ENCODE results near the gene PTGS1. TPM values are rescaled to one million over a fixed set of nuclear protein-coding genes. Genes with fewer than 3 reads are reported as not detected.

Gene PTGS1
- total RNA-seq, 1 donor: 2.5 TPM

DNA sequence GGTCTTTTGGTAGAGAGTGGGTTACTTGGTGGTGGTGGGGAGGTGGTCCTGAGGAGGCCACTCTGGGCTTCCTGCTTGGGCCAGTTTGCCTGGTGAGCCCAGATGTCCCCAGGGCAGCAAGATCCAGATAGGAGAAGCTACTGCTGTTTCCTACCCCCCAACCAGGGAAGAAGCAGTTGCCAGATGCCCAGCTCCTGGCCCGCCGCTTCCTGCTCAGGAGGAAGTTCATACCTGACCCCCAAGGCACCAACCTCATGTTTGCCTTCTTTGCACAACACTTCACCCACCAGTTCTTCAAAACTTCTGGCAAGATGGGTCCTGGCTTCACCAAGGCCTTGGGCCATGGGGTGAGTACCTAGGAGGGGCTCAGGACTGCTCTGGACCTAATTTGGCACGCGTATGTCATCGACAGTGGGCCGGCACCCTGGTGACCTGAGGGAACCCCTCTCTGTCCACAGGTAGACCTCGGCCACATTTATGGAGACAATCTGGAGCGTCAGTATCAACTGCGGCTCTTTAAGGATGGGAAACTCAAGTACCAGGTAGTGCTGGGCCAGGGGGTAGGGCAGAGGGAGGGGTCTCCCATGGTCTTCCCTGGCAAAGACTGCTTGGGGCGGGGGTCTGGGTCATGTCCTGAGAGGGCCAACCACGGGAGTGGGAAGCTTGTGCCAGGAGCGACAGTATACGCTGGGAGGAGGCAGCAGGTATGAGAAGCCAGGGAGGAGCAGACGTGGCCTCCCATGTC is 10.6 kb downstream of the PTGS1 start:
- Histone ChIP-seq H3K4me1 (ENCODE audit: insufficient read depth, low read length) (peaks cover 29% of the 10 kb centered on the region), H2AFZ (ENCODE audit: low read length) (no peak overlapping the region), H3K9me3 (ENCODE audit: low read depth, low read length) (no peaks in the 10 kb centered on the region), H3K27me3 (ENCODE audit: insufficient read depth, low read length) (no peaks in the 10 kb centered on the region), H3K79me2 (ENCODE audit: insufficient read depth, low read length) (no peaks in the 10 kb centered on the region), H3K36me3 (ENCODE audit: insufficient read depth, low read length) (no peaks in the 10 kb centered on the region), H3K27ac (ENCODE audit: low read depth, low read length) (no peak overlapping the region), H3K4me3 (ENCODE audit: insufficient read depth, low read length) (no peak overlapping the region), H3K4me2 (ENCODE audit: insufficient read depth, low read length) (no peak overlapping the region), H4K20me1 (ENCODE audit: insufficient read depth, low read length) (no peaks in the 10 kb centered on the region)
- DNase-seq (ENCODE audit: insufficient read length, low spot score, missing footprints): no peak
- TF ChIP-seq, protein P1, sequence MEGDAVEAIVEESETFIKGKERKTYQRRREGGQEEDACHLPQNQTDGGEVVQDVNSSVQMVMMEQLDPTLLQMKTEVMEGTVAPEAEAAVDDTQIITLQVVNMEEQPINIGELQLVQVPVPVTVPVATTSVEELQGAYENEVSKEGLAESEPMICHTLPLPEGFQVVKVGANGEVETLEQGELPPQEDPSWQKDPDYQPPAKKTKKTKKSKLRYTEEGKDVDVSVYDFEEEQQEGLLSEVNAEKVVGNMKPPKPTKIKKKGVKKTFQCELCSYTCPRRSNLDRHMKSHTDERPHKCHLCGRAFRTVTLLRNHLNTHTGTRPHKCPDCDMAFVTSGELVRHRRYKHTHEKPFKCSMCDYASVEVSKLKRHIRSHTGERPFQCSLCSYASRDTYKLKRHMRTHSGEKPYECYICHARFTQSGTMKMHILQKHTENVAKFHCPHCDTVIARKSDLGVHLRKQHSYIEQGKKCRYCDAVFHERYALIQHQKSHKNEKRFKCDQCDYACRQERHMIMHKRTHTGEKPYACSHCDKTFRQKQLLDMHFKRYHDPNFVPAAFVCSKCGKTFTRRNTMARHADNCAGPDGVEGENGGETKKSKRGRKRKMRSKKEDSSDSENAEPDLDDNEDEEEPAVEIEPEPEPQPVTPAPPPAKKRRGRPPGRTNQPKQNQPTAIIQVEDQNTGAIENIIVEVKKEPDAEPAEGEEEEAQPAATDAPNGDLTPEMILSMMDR (IDR thresholded peaks at IDR 0.05; ENCODE audit: extremely low read depth, low read depth, low read length): no peak

DNA sequence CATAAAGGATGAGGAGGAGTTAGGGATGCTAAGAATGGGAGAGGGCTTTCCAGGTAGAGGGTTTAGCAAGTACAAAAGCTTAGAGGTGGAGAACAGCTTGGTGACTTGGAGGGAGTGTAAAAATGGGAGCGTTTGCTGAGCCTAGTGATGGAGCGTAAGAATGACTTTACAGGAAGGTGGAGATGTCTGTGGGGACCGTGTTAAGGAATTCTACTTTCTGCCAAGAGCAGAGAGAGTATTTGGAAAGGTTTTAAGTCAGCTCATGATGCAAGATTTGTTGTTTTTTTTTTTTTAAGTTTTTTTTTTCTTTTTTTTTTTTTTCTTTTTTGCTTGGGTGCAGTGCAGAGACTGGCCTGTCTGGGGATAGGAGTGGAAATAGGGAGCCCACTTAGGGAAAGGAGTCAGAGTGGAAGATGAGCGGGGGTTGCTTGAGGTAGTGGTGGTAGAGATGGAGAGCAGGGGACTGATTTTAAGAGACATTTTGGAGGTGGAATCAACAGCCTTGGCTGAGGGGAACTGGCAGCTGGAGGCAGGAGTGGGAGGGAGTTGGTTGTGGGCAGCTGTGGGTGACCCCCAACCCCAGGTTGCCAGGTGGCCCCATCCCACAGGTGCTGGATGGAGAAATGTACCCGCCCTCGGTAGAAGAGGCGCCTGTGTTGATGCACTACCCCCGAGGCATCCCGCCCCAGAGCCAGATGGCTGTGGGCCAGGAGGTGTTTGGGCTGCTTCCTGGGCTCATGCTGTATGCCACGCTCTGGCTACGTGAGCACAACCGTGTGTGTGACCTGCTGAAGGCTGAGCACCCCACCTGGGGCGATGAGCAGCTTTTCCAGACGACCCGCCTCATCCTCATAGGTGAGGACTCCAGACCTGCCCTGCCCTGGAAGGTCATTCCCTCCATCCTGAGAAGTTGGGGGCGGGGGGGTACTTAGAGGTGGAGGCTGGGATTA is 12.4 kb downstream of the PTGS1 start:
- Histone ChIP-seq H3K79me2 (ENCODE audit: insufficient read depth, low read length) (no peaks in the 10 kb centered on the region), H3K9me3 (ENCODE audit: low read depth, low read length) (no peaks in the 10 kb centered on the region), H3K4me2 (ENCODE audit: insufficient read depth, low read length) (peak overlapping the region; percentile 28), H4K20me1 (ENCODE audit: insufficient read depth, low read length) (no peaks in the 10 kb centered on the region), H3K27ac (ENCODE audit: low read depth, low read length) (peak overlapping the region; percentile 6), H3K27me3 (ENCODE audit: insufficient read depth, low read length) (no peaks in the 10 kb centered on the region), H3K4me3 (ENCODE audit: insufficient read depth, low read length) (no peak overlapping the region), H2AFZ (ENCODE audit: low read length) (peak overlapping the region; percentile 36), H3K36me3 (ENCODE audit: insufficient read depth, low read length) (no peaks in the 10 kb centered on the region), H3K4me1 (ENCODE audit: insufficient read depth, low read length) (peaks cover 20% of the 10 kb centered on the region)
- TF ChIP-seq, protein P1 (IDR thresholded peaks at IDR 0.05; ENCODE audit: extremely low read depth, low read depth, low read length): no peak
- DNase-seq (ENCODE audit: insufficient read length, low spot score, missing footprints): peak; percentile 71

DNA sequence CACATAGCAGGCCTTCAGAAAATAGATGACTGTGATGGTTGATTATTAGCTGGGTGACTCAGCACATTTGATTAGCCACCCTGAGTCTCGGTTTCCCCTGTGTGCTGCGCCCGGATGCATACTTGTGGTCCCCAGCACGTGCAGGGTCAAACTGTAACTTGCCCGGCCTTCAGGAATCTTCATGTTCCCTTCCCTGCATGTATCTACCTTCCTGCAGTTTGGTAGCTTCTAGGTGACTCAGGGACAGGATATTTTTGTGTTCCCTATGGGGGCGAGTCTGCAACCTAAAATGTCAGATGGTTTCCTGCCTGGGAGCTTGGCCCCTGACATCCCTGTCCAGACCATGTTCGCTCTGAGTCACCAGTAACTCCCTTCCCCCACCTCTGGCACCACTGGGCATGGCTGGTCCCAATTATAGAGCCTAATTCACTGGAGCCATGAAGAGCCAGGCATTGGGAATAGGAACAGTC is 13.2 kb downstream of the PTGS1 start:
- Histone ChIP-seq H3K36me3 (ENCODE audit: insufficient read depth, low read length) (no peaks in the 10 kb centered on the region), H3K4me3 (ENCODE audit: insufficient read depth, low read length) (no peak overlapping the region), H2AFZ (ENCODE audit: low read length) (no peak overlapping the region), H3K27ac (ENCODE audit: low read depth, low read length) (peak overlapping the region; percentile 6), H3K4me1 (ENCODE audit: insufficient read depth, low read length) (peaks cover 20% of the 10 kb centered on the region), H3K27me3 (ENCODE audit: insufficient read depth, low read length) (no peaks in the 10 kb centered on the region), H3K79me2 (ENCODE audit: insufficient read depth, low read length) (no peaks in the 10 kb centered on the region), H4K20me1 (ENCODE audit: insufficient read depth, low read length) (no peaks in the 10 kb centered on the region), H3K9me3 (ENCODE audit: low read depth, low read length) (no peaks in the 10 kb centered on the region), H3K4me2 (ENCODE audit: insufficient read depth, low read length) (peak overlapping the region; percentile 28)
- TF ChIP-seq, protein P1 (IDR thresholded peaks at IDR 0.05; ENCODE audit: extremely low read depth, low read depth, low read length): no peak
- DNase-seq (ENCODE audit: insufficient read length, low spot score, missing footprints): peak; percentile 90

Data from osteoblast (primary cell).